ENCODE data around the gene ABCC6.
A peak's percentile ranks its signal among the peaks of the same experiment; 100 is the strongest.
"Not testable (repeated sequence)": the region's sequence is repeated elsewhere in the genome, so short reads cannot be mapped to it uniquely, and the experiment has no call there.

Gene ABCC6

GRCh38 chr16:16223662-16224241, 458 bp upstream of the ABCC6 start:
- not testable (repeated sequence) for DNase-seq

- not testable (repeated sequence) for DNase-seq
Observed at GRCh38 chr16:16221382-16221781, 1.9 kb downstream of the ABCC6 start.

- not testable (repeated sequence) for DNase-seq
Observed at GRCh38 chr16:16220449-16220848, 2.8 kb downstream of the ABCC6 start.

GRCh38 chr16:16218787-16219186, 4.5 kb downstream of the ABCC6 start:
- DNase-seq: not testable (repeated sequence)

GRCh38 chr16:16218349-16218748, 4.9 kb downstream of the ABCC6 start:
- DNase-seq: not testable (repeated sequence)

- DNase-seq: not testable (repeated sequence)
Observed at GRCh38 chr16:16213863-16214293, 9.4 kb downstream of the ABCC6 start.

- DNase-seq: not testable (repeated sequence)
Observed at GRCh38 chr16:16211404-16211803, 11.9 kb downstream of the ABCC6 start.

DNA sequence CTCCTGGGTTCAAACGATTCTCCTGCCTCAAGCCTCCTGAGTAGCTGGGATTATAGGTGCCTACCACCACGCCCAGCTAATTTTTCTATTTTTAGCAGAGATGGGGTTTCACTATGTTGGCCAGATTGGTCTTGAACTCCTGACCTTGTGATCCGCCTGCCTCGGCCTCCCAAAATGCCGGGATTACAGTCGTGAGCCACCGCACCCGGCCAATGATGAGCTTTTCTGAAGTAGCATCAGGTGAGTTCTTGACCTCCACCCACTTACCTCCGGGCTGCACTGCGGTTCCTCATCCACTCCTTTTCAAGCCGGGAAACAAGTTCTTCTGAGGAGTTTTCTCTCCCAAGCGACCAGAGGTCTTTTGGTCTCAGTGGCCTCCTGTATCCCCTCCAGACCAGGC, 14.8 kb downstream of the ABCC6 start:
- DNase-seq: not testable (repeated sequence)

- DNase-seq: not testable (repeated sequence)
Observed at GRCh38 chr16:16207787-16208334, 15.4 kb downstream of the ABCC6 start.

GRCh38 chr16:16207097-16207786, 16.1 kb downstream of the ABCC6 start:
- DNase-seq: not testable (repeated sequence)

GRCh38 chr16:16205864-16206263, 17.4 kb downstream of the ABCC6 start:
- not testable (repeated sequence) for DNase-seq

- not testable (repeated sequence) for DNase-seq
Observed at GRCh38 chr16:16204552-16204951, 18.7 kb downstream of the ABCC6 start.

DNA sequence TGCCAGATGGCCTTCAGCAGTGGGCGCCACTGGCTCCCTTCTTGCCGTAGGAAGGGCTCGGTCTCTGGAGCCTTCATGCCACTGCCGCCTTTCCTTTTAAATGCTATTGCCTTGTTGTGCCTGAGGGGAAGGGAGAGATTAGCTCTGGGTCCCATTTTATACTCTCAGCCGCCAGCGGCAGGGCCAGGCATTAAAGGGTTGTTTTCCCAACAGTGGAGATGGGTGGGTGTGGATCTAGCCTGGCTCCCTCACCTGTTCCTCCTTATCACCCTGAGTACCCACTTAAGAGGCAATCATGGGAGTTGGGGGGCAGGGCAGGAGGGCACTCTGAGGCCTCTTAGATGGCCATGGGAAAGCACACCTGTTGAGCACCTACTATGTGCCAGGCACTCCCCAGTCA, 19.8 kb downstream of the ABCC6 start:
- DNase-seq: not testable (repeated sequence)

DNA sequence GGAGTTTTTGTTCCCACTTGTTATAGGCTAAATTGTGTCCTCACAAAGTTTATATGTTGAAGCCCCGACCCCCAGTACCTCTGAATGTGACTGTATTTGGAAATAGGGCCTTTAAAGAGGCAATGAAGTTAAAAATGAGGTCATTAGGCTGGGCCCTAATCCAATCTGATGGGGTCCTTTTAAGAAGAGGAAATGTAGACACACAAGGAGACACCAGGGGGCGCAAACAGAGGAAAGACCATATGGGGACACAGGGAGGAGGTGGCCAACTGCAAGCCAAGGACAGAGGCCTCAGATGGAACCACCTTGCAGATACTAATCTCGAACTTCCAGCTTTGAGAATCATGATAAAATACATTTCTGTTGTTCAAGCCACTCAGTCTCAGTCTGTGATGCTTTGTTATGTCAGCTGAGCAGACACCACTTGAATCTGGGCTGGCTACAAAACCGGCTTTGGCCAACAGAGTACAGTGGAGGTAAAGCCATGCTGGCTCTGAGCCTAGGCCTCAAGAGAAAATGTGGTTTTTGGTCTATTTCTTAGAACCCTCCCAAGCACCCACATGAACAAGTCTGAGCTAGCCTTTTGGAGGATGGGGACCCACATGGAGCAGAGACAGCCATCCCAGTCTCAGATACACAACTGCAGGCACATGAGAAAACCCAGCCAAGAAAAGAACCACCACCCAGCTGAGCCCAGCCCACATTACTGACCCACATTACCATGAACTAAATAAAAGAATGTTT, 20.7 kb downstream of the ABCC6 start:
- DNase-seq: peak in 3 of 56 donors; percentile 0 to 8 (median 3)

DNA sequence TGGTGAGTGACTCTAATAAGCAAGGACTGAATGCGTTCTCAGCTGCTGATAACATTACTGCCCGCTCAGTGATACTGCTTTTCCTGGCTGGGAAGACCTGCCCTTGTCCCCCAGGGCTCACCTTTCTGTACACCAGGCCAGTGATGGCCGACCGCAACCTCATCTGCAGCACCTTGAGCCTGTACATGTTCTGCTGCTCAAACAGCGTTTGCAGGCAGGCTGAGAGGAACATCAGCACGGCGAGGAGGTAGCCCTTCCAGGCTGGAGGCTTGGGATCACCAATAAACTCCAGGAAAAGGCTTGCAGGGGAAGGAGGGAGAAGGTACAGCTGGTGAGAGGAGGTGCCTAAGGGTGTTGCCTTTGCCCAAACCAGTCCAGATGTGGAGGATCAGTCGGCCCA, 21.4 kb downstream of the ABCC6 start:
- not testable (repeated sequence) for DNase-seq

- DNase-seq: not testable (repeated sequence)
Observed at GRCh38 chr16:16200391-16200790, 22.9 kb downstream of the ABCC6 start.

DNA sequence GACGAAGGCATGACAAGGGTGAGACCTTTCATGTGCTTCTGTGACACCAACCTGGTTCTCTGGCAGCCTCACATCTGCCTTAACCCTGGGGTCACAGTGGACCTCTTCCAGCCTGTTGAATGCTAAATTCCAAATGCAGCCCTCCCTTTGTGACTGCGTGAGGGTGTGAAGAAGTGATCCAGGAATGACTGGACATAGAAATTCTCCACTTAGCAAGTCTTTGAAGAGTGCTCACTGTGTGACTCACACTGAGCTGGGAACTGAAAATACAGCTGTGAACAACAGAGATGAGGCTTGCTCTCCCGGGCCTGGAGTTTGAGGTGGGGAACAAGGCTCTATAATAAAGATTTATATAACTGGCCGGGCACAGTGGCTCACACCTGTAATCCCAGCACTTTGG, 23.9 kb downstream of the ABCC6 start:
- DNase-seq: not testable (repeated sequence)

- DNase-seq: no peak
Observed at GRCh38 chr16:16197966-16198365, 25.3 kb downstream of the ABCC6 start.

GRCh38 chr16:16197331-16197730, 26.0 kb downstream of the ABCC6 start:
- no peak for DNase-seq

DNA sequence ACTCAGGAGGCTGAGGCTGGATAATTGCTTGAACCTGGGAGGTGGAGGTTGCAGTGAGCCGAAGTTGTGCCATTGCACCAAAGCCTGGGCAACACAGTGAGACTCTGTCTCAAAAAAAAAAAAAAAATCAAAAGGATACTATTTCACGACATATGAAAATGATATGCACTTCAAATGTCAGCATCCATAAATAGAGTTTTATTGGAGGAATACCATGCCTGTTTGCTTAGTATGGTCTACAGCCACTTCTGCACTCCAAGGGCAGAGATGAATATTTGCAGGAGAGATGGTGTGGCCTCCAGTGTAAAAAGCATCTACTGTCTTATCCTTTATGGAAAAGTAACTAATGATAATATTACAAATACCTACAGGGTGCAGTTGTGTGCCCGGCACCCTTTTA, 27.2 kb downstream of the ABCC6 start:
- DNase-seq: no peak

- DNase-seq: no peak
Observed at GRCh38 chr16:16191493-16192167, 31.7 kb downstream of the ABCC6 start.

Data from nucleus accumbens (tissue), 56 donors.